ENCODE data around the gene SDR42E1.
"Not testable (repeated sequence)": the region's sequence is repeated elsewhere in the genome, so short reads cannot be mapped to it uniquely, and the experiment has no call there.

SDR42E1 gene

DNA sequence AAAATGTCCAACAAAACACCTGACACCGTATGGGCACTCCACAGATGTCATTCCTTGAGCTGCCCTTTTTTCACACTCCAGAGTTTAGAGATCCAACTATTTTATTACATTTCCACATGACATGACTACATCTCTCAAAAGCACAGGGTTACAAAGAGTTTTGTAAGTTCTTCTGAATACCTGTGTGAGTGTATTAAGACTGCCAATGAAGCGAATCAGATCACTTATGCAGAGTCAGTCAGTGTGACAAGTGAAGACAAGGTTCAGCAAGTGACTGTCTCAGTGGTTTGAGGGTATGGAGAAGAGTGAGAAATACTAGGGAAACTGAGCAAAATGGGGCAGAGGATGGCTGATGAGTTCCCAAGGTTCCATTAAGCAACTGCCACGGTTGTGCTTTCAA lies 8.4 kb downstream of the SDR42E1 start:
- DNase-seq: no peak

DNA sequence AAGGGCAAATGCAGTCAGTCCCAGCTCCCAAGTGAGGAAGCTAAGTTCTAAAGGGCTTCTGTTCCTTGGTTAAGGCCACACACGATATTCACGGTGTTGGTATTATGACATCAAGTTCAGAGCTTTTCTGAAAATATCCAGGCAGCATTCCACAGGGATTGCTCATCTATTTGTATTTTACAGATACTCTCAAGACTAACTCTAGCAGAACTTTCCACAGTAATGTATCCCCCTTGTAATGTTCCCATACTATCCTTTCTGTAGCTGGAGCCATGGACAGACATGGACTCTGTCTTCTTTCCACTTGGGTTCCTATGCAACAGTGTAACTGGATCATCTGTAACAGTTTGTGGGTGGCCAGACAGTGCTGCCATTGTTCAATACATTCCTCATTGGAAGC lies 13.5 kb downstream of the SDR42E1 start:
- no peak for DNase-seq

DNA sequence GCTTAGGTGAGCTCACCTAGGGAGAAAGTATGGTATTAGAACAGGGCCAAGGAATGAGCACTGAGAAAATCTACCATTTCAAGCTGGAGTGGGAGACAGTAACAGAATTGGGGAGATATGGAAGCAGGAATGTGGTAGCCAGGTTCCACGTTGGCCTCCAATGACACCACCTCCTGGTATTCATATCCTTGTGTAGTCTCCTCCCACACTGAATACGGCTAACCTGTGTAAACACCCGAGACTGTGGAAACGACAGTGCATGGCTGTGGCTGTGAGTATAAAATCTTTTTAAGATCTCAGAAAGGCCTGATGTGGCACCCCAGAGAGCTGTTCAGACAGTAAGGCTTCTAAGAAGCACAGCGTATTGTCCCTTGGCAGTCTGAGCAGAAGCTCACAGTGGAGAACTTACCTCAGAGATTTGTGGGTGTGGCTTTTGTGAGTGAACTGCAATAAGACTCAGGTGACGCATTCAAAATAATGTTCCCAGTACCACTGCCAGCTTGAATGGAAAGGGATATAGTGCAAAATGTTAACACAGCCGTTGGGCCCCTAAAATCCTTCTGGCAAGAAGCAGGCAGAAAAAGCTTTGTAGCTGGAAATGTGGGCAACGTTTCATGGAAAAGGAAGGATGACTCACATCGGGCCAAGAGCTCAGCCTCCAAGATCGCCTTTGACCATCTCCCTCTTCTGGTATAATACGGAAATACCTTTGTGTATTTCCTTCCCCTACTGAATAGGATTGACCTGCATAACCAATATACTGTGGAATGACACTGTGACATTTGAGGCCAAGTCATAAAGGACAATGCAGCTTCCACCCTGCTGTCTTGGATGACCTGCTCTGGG lies 14.4 kb downstream of the SDR42E1 start:
- no peak for DNase-seq

DNA sequence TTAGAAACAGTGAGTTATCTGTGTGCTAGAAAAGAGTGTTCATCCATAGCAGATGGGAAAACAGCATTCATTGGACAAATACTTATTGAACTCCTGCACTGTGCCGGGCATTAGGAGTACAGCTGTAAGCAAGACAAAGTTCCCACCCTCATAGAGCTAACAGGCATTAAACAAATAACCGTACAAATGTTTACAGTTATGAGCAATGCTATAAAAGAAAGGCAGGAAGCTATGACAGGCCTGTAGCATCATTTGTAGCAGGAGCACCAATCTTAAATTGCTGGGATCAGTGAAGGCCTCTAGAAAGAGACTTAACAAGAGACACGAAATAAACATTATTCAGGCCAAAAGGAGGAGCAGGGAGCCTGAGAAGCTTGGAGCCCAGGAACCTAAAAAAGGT lies 15.6 kb downstream of the SDR42E1 start:
- DNase-seq: no peak

DNA sequence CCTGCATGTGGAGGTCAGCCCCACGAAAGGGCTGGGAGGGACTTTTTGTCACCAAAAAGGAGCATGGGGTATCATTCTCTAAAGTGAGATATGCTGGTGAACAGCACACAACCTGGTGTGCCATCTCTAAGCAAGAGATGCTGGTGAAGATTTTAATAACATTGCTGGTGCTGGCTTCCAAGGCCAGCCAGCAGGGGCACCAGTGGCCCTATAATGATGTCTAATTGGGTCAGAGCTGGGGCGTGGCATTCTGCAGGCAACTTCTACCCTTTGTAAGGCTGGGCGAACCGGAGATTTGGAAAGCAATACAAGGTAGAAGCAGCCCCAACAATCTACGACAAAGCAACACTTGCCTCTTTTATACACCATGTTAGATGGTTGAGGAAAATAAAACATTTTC lies 16.8 kb downstream of the SDR42E1 start:
- DNase-seq: no peak

DNA sequence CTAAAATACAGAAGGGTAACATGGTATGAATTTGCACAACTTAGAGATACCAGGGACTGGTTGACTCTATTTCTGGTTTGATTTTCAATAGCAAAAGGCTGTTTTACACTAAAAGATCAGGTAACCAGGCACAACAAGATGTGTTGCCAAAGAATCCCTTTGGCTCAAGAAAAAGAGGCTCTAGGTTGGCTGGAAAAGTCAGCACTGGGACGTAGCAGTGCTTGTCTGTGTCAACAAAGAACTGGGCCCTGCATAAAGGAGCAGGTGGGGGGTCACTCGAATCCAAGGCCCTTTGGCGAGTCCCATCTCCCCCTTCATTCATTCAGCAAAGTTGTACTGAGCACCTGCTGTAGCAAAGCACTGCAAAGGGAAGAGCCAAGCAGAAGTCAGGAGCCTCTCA lies 18.4 kb downstream of the SDR42E1 start:
- no peak for DNase-seq

DNA sequence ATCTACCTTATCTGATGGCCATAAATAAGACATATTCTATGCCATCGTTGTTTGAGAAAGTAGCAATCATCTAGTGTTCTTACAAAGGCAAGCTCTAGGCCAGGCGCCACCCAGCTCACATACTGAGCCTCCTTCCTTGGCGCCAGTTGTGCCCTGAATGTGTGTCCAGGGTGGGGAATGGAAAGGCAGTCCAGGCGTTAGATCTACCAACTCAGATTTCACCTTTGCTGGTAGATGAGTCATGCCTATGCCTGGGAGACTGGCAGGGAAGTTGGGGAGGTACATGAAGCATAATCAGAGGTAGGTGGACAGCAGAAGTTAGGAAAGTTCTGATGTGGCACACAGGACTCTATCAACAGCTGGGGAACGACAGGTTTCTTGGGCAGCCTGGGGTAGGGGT lies 23.6 kb downstream of the SDR42E1 start:
- DNase-seq: no peak

DNA sequence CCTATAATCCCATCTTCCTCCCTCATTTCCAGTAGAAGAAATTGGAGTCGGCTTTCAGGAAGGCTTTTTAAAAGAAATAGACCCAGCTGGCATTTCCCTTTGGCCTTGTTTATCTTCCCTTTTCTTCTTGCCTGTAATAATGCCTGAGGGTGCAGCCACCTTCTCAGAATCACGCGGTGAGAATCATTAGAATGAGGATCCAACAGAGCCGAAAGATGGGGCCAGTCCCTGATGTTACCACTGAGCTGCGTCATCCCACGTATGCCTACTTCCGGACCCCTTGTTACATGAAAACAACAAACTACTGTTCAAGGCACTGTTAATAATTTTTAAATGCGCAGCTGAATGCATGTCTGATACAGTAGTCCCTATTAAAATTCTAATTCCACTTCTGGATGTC lies 24.1 kb downstream of the SDR42E1 start:
- DNase-seq: no peak

DNA sequence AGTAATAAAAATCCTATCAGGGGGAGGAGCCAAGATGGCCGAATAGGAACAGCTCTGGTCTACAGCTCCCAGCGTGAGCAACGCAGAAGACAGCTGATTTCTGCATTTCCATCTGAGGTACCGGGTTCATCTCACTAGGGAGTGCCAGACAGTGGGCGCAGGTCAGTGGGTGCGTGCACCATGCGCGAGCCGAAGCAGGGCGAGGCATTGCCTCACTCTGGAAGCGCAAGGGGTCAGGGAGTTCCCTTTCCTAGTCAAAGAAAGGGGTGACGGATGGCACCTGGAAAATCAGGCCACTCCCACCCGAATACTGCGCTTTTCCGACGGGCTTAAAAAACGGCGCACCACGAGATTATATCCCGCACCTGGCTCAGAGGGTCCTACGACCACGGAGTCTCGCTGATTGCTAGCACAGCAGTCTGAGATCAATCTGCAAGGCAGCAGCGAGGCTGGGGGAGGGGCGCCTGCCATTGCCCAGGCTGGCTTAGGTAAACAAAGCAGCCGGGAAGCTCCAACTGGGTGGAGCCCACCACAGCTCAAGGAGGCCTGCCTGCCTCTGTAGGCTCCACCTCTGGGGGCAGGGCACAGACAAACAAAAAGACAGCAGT lies 33.8 kb downstream of the SDR42E1 start:
- DNase-seq: not testable (repeated sequence)

DNA sequence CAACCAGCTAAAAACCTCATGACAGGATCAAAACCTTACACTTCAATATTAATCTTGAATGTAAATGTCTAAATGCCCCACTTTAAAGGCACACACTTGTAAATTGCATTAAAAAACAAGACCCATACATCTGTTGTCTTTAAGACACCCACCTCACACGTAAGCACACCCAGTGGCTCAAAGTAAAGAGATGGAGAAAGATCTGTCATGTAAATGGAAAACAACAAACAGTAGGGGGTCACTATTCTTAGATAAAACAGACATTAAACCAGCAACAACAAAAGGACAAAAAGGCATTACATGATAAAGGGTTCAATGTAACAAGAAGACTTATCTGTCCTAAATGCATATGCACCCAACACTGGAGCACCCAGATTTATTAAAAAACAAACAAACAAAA lies 35.6 kb downstream of the SDR42E1 start:
- DNase-seq: no peak

DNA sequence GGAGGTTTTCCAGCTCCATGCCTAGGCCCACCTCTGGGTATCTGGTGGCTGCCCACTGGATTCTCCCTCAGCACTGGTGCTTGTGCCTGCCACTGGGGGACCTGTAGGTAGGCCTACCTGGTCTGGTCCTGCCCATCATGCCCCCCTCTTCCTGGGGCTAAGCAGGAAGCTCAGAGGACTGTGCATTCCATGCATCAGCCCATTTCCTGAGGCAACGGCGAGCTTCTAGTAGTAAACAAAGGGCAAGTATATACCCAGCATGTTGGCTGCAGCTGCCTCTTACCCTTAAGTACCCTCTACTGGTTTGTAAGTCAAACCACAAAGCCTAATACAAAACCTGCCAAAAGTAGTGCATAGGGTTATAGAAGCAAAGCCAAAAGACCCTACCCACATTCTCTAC lies 37.5 kb downstream of the SDR42E1 start:
- no peak for DNase-seq

DNA sequence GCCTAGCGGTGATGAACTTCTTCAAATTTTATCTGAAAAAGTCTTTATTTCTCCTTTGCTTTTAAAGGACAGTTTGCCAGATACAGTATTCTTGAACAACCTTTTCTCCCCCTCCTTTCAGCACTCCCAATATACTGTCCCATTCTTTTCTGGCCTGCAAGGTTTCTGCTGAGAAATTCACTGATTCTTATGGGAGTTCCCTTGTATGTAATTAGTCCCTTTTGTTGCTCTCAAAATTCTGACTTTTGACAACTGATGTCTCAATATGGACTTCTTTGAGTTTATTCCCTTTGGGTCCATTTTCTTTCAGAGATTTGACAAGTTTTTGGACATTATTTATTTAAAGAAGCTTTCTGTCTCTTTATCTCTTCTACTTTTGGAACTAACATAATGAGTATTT lies 39.4 kb downstream of the SDR42E1 start:
- DNase-seq: no peak

DNA sequence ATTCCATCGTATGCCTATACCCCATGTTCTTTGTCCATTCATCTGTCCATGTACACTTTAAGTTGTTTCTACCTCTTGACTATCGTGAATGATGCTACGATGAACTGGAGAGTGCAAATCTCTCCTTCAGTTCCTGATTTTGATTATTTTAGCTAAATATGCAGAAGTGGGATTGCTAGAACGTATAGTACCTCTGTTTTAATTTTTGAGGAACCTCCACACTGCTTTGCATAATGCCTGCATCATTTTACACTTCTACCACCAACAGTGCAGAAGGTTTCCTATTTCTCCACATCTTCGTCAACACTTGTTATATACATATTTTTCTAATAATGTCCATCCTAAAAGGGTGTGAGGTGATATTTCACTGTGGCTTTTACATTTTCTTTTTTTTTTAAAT lies 43.9 kb downstream of the SDR42E1 start:
- DNase-seq: no peak

DNA sequence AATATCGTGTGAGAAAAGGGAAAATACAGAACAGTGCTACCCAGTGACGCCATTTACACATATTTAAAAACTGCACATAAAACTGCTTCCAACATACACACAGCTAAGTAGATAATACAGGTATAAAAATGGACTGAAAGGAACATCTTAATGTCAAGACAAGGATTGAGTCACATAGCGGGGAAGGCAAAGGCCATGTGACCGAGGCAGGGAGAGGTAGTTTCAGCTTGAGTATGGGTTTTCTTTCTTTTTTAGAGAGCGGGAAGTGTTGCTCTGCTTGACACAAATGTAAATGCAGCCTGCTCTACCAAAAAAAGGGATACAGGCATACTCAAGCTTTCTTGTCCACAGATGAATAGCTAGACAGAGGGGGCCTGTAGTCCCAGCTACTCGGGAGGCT lies 46.5 kb downstream of the SDR42E1 start:
- DNase-seq: no peak

DNA sequence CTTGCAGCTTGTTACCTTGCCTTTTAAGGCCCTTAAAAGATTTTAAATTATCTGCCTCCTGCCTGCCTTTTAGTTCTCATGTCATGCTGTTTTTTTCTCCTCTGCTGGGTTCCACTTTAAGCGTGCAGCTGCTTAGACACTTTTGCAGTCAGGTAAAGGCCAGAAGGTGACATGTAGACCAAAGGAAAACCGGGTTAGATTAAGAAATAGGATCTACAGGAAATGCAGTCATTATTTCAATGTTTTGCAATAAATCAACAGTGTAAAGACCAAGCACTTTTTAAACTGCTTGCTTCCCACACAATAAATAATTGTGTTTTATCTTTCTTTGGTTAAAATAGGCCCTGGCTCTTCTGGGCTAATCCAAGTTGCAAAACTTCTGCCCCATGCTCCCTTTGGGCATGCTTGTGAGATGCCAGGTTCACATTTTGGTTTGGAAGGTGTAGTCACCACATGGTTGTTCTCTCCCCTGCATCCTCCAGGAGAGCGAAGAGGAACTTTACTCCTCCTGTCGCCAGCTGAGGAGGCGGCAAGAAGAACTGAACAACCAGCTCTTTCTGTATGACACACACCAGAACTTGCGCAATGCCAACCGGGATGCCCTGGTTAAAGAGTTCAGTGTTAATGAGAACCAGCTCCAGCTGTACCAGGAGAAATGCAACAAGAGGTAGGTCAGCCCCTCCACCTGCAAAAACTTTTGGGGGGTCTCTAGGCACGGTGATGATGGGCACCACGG lies 54.9 kb downstream of the SDR42E1 start:
- no peak for DNase-seq

DNA sequence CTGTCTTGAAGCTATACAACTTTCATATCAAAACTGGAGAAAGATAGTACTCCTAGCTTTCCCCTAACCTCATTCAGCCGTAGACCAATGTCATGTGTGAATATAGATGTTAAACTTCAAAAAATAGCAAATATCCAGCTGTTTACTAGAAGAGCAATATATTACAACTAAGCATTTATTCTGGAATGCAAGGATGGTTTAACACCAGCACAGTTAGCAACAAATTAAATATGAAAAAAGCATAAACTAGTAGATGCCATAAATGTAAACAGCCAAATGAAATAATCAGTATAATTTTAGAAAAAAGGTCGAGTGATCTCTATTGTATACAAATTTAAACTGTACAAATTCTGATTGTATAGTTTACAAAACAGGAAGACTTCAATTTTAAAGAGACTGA lies 59.7 kb downstream of the SDR42E1 start:
- DNase-seq: no peak

DNA sequence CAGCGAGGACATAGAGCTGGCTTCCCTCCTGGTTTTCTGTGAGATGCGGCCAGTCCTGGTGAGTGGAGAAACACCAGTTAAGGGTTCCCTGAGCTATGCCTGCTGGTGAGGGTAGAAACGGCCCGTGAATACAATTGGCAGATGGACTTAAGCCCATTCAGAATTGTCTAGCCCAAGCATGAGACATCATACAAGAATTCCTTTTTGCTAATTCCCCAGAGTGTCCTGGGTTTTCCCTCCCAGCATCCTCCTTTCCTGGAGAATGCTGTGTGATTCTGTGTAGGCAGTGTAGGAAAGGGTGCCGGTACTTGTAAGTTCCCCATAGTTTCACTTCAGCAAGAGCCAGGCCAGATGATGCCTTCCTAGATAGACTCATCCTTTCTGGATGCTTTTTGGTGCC lies 65.1 kb downstream of the SDR42E1 start:
- no peak for DNase-seq

DNA sequence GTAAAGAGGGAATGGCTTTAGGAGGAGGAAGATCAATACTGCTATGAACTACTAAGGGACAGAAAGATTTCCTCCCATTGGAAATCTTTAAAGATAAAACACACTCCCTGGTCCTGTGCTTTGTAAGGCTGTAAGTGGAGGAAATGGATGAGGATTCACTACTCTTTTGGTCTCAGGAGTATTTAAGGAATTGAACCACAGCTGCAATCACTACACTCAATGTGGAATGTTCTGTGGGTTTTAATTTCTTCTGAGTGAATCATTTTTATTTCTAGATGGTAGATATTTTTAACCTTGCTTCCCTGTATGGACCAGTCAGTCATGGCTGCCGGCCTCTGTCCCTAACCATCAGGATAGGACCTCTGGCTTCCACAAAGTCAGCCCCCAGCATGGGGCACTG lies 65.6 kb downstream of the SDR42E1 start:
- DNase-seq: no peak

DNA sequence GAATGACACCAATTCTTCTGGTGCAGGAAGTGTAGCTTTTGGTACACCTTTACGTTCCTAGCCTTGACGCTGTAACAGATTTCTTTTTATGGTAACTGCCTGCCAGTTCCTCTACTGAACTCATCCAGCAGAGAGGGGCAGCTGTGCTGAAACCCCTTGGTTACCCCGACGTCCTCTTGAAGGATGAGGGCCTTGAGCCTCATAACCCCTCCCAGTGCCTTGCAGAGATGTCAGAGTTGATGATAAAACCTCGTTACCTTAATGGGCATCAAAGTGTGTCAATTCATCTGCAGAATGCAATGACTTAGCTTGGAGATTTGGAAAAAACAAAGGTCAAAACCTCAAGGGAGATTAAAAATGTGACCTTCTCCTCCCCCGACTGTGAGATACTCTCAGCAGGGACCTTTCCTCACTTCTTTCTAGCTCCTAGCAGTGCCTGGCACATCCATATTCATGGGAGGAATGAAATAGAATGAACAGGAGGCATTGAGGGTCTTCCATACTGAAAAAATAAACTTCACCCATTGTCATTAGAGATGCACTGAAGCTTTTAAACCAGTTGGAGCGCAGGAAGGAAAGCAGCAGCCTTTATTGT lies 69.2 kb downstream of the SDR42E1 start:
- DNase-seq: no peak

DNA sequence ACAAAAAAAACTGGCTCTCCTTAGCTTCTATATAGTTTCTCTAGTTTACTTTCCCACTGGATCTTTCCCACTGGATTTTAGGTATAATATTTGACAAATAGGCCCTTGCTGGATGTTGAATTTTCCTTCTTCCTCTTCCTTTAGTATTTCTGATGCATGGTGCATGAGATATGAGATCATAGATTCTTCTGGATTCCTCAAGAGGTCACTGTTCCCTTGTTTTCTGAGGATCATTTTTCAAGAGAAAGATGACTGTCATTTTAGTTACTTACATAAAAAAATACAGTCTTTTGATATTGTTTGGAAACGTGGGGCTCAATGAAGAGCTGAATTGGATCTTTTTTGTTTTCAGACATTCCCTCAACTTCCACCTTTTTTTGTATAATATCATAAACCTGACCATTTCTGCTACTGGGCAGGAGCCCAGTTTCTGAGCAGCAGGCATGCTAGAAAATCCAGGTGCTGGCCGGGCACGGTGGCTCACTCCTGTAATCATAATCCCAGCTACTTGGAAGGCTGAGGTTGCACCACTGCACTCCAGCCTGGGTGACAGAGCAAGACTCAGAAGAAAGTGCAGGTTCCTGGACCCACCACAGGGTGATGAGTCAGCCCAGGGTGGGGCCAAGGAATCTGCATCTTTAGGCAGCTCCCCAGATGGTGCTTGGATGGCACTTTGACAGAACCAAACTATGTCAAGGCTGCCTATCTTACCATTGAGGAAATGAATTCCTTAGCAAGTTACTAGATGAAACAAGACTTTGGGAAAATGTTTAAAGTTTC lies 70.3 kb downstream of the SDR42E1 start:
- DNase-seq: no peak

DNA sequence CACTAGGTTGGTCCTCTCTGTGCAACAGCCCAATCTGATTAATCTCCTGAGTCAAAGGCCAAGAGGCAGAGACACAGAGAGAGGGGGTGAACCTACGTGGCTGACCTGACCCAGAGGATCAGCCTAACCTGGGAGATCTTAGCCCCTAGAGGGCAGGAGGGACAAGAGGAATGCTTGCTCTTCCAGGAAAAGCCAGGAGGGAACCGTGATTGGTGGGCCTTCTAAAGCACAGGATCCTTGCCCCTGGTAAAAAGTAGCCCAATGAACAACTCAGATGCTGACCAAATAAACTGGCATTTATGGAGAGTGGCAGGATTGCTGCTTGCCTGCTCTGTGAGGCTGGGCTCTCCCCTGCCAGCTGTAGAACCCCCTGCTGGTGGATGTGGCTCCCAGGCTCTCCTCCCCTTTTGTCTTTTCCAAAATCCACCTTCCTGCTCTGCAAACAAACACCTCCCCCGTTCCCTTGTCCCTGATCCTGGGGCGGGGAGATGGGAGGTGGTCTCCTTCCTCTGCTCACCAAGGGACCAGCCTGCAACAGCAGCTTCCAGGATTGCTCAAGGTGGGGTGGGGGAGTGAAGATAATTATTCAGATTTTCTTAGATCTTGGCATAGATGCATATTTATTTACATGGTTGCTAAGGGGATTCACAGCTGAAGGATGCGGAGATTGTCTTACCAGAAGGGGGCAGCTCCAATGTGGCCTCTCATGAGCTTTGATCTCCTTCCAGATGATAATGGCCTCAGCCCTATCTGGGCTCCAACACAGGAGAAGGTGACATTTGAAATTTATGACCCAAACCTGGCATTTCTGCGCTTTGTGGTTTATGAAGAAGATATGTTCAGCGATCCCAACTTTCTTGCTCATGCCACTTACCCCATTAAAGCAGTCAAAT lies 71.9 kb downstream of the SDR42E1 start:
- DNase-seq: no peak

All from activated CD4-positive, alpha-beta T cell treated with anti-CD3 and anti-CD28 coated beads, Interleukin-2, amount 50 U/mL, for 1 hour (primary cell).